Measurements from ENCODE around the gene ZFHX3. TPM values are rescaled to one million over a fixed set of nuclear protein-coding genes. Genes with fewer than 3 reads are reported as not detected.

ZFHX3 gene
- total RNA-seq, 6 experiments from 2014 or later, result 7.1 to 9.4 (median 7.7) TPM

DNA sequence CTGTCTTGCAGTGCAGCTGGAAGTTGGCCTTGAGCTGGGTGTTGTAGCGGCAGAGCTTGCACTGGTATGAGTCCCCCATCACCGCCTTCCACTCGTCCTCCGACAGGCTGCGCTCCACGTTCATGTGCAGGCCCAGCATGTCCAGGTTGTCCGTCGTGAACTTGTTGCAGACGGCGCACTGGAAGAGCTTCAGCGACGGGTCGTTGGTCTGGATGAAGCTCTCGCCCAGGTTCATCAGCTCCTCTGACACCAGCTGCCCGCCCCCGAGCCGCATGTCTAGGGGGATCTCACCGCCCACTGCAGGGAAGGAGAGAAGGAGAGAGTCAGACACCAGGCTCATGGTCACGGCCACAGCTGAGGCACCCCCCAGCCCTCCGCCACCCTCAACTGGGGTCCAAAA is 97.3 kb downstream of the ZFHX3 start:
- Histone ChIP-seq H3K36me3 (peaks cover 0 to 8% (median 0%) of the 10 kb centered on the region in 4 donors), H3K27me3 (no peaks in the 10 kb centered on the region), H3K4me1 (peaks cover 0 to 31% (median 15%) of the 10 kb centered on the region in 4 donors), H3K4me3 (no peak overlapping the region), H3K9me3 (no peaks in the 10 kb centered on the region), H3K27ac (no peak overlapping the region)
- intact Hi-C loops (cut with DNase I), result loop anchor here in 1 of 2 donors (10.0 kb wide), 1 partner anchor 116 kb away; no protein-coding TSS in a partner anchor
- no peak for DNase-seq
- no peak for ATAC-seq
- no CpG with 5 or more reads among the region's 20 CpGs for WGBS (ENCODE audit: insufficient coverage, low coverage, low lambda C conversion rate, missing lambda C conversion rate)
- TF ChIP-seq POLR2A (IDR thresholded peaks at IDR 0.05), result no peak
- TF ChIP-seq, protein P1, sequence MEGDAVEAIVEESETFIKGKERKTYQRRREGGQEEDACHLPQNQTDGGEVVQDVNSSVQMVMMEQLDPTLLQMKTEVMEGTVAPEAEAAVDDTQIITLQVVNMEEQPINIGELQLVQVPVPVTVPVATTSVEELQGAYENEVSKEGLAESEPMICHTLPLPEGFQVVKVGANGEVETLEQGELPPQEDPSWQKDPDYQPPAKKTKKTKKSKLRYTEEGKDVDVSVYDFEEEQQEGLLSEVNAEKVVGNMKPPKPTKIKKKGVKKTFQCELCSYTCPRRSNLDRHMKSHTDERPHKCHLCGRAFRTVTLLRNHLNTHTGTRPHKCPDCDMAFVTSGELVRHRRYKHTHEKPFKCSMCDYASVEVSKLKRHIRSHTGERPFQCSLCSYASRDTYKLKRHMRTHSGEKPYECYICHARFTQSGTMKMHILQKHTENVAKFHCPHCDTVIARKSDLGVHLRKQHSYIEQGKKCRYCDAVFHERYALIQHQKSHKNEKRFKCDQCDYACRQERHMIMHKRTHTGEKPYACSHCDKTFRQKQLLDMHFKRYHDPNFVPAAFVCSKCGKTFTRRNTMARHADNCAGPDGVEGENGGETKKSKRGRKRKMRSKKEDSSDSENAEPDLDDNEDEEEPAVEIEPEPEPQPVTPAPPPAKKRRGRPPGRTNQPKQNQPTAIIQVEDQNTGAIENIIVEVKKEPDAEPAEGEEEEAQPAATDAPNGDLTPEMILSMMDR (IDR thresholded peaks at IDR 0.05), result no peak

DNA sequence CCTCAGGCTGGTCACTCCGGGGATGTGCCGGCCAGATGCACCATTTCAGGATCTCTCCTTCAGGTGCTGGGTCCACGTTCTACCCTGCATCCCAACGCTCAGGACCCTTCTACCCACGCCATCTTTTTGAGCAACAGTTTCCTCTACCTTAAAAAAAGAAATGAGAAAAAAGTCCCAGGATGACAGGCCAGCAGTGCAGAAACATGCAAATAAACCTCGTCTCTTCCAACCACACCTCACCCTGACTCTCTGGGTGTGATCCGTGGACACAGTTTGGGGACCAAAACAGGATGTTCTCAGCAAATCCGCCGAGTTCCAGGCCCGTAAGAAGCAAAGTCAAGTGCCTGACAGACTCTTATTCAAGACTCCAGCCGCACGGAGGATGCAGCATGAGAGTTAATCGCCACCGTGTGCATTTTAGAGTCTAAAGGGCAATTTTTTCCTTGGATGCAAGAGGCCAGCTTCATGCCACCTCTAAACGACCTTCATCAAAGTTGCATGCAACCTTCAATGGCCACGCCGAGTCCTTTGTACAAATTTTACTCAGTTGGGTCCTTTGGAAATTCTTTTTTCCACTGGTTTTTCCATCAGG is 99.6 kb downstream of the ZFHX3 start:
- Histone ChIP-seq H3K27me3 (no peaks in the 10 kb centered on the region), H3K9me3 (no peaks in the 10 kb centered on the region), H3K27ac (peak overlapping the region; percentile 11 to 96 (median 91)), H3K4me3 (no peak overlapping the region), H3K36me3 (peaks cover 0 to 8% (median 0%) of the 10 kb centered on the region in 4 donors), H3K4me1 (peaks cover 0 to 35% (median 15%) of the 10 kb centered on the region in 4 donors)
- DNase-seq, result no peak
- TF ChIP-seq, protein P1 (IDR thresholded peaks at IDR 0.05), result no peak
- no peak for TF ChIP-seq POLR2A (IDR thresholded peaks at IDR 0.05)
- intact Hi-C loops (cut with DNase I), result no loop called here
- WGBS (ENCODE audit: insufficient coverage, low coverage, low lambda C conversion rate, missing lambda C conversion rate), result 47% methylated on average over 11 of the region's 17 CpGs
- ATAC-seq, result peak in 1 of 4 donors; percentile 1

DNA sequence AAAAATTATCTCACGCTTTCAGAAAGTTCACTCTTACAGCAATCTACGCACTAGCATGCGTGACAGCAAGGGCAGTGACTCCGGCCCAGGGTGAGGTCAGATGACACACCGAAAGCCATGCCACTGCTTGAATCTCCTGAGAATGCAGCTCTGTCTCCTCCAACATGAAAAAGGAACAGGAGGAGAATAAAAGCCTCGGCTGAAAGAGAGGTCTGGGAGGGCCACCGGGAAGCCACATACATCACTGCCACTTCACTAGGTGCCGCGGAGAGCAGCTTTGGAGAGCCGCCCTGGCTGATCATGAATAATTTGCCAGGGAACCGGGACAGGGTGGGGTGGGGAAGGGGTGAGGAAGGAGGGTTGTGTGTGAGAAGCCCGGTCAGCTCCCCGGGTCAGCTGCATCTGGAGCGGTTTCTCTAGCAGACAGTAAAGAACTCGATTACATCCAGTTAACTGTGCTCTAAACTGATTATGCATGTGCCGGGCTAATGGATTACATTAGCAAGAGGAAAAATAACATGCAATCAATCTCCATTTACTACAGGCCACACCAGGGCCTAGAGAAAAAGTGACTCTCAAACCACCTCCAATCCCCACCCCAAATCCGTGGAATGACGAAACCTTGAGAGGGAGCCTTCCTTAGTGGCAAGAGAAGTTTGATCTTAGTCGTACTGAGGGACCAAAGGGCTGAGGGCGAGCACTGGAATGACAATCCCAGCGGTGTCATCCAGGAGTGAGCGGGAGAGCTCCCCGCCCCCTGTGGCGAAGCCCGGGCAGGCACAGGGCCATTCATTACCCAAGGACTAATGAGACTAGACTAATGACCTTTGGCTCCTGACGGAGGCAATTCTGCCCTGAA is 100.3 kb downstream of the ZFHX3 start:
- peak overlapping the region; percentile 84 to 96 (median 91) for H3K27ac ChIP-seq
- H3K9me3 ChIP-seq, result no peaks in the 10 kb centered on the region
- peak overlapping the region in 1 of 3 donors; percentile 17 for H3K4me3 ChIP-seq
- peaks cover 0 to 8% (median 0%) of the 10 kb centered on the region in 4 donors for H3K36me3 ChIP-seq
- ATAC-seq (peak; percentile 83 to 88 (median 86)), DNase-seq (peak; percentile 87 to 96 (median 94))
- intact Hi-C loops (cut with DNase I), result no loop called here
- H3K4me1 ChIP-seq, result peaks cover 0 to 35% (median 15%) of the 10 kb centered on the region in 4 donors
- H3K27me3 ChIP-seq, result no peaks in the 10 kb centered on the region
- TF ChIP-seq, protein P1 (IDR thresholded peaks at IDR 0.05), result peak in 2 of 4 donors; percentile 23 to 47
- peak; percentile 73 for TF ChIP-seq POLR2A (IDR thresholded peaks at IDR 0.05)
- WGBS (ENCODE audit: insufficient coverage, low coverage, low lambda C conversion rate, missing lambda C conversion rate), result 22% methylated on average over 21 of the region's 26 CpGs

DNA sequence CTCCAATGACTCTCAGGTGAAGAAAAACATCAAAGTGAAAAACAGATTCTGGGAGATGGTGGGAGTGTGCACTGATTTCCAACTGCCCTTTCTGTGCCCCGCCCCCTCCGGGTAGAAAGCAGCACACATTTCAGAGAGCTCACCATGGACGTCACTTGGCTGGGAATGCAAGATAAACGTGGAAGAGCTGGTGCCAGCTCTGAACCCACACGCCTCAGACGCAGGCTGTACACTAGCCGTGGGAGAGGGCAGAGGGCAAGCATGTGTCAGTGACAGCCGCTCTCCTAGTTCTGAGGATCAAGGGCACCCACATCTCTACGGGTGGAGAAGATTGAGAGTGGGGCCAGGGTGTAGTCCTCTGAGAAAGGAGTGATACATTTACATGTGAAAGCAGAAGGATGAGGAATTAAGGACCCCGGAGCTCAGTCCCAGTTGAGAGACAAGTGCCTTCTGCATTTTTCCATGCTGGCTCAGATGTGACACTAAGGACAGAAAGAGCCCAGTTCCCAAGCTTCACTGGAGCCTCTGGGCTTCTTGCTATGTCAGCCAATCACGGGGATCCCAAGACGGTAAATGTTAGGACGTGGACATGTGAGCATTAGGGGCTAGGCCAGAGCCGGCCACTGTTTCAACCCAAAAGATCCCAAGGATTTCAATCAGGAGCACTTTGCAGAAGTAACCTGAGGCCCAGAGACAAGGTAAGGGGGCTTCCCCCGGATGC is 101.3 kb downstream of the ZFHX3 start:
- intact Hi-C loops (cut with DNase I), result no loop called here
- H3K4me3 ChIP-seq, result no peak overlapping the region

More for the DNA sequence above, 101.3 kb downstream of the ZFHX3 start:
- H3K27ac ChIP-seq, result peak overlapping the region; percentile 84 to 96 (median 91)
- 36% methylated on average over 12 of the region's 15 CpGs for WGBS (ENCODE audit: insufficient coverage, low coverage, low lambda C conversion rate, missing lambda C conversion rate)
- peaks cover 0 to 35% (median 15%) of the 10 kb centered on the region in 4 donors for H3K4me1 ChIP-seq
- DNase-seq, result peak; percentile 82 to 90 (median 88)
- ATAC-seq, result peak; percentile 71 to 82 (median 80)
- TF ChIP-seq, protein P1 (IDR thresholded peaks at IDR 0.05), result no peak
- peak; percentile 63 for TF ChIP-seq POLR2A (IDR thresholded peaks at IDR 0.05)
- H3K9me3 ChIP-seq, result no peaks in the 10 kb centered on the region
- peaks cover 0 to 8% (median 0%) of the 10 kb centered on the region in 4 donors for H3K36me3 ChIP-seq
- H3K27me3 ChIP-seq, result no peaks in the 10 kb centered on the region

All from right lobe of liver (tissue), 6 donors.